Iris pigment epithelial cell (primary cell): ENCODE results near the gene PLS3.
"Not testable (repeated sequence)": the region's sequence is repeated elsewhere in the genome, so short reads cannot be mapped to it uniquely, and the experiment has no call there.

Experiments
- DNase-seq: peaks from one replicate; pipeline ENCODE4 v3.0.0-alpha.2; 2011; ENCODE audit warnings: low read depth

PLS3 gene, protein sequence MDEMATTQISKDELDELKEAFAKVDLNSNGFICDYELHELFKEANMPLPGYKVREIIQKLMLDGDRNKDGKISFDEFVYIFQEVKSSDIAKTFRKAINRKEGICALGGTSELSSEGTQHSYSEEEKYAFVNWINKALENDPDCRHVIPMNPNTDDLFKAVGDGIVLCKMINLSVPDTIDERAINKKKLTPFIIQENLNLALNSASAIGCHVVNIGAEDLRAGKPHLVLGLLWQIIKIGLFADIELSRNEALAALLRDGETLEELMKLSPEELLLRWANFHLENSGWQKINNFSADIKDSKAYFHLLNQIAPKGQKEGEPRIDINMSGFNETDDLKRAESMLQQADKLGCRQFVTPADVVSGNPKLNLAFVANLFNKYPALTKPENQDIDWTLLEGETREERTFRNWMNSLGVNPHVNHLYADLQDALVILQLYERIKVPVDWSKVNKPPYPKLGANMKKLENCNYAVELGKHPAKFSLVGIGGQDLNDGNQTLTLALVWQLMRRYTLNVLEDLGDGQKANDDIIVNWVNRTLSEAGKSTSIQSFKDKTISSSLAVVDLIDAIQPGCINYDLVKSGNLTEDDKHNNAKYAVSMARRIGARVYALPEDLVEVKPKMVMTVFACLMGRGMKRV

GRCh38 chrX:115560978-115561604 is at the start of gene PLS3:
TSS of gene PLS3 (plus strand) at chrX:115561174. CDS start at chrX:115610251, 49,077 bp downstream.
- DNase-seq, result peak; percentile 88

DNA sequence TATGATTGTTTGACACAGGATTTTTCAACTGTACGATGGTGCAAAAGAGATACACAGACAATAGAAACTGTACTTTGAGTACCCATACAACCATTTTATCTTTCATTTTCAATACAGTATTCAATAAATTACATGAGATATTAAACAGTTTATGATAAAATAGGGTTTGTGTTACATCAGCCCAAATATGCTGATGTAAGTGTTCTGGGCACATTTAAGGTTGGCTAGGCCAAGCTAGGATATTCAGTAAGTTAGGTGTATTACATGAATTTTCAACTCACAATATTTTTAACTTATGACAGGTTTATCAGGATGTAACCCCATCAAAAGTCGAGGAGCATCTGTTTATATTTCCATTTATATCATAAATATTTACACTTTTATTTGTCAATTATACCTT is 42.9 kb upstream of the PLS3 start:
- no peak for DNase-seq

- DNase-seq, result peak; percentile 23
These were observed 39.2 kb upstream of the PLS3 start for GRCh38 chrX:115521741-115522140.

GRCh38 chrX:115522952-115523351 is 38.0 kb upstream of the PLS3 start:
- DNase-seq, result no peak

DNA sequence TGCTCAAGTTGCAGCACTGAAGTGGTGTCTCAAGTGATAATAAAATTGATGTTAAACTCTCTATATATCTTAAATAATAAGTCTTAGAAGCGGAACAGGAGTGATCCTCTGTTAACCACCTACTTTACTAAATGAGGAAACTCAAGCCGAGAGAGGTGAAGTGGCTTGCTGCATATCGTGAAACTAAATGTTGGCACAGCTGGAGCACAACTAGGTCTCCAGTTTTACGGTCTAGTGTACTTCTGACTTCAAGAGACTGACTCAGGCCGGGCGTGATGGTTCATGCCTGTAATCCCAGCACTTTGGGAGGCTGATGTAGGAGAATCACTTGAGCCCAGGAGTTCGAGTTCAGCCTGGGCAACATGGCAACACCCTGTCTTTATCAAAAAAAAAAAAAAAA is 35.5 kb upstream of the PLS3 start:
- no peak for DNase-seq

GRCh38 chrX:115531818-115532403 is 29.1 kb upstream of the PLS3 start:
- peak; percentile 67 for DNase-seq

- peak; percentile 72 for DNase-seq
These were observed 27.5 kb upstream of the PLS3 start for GRCh38 chrX:115533485-115533884.

DNA sequence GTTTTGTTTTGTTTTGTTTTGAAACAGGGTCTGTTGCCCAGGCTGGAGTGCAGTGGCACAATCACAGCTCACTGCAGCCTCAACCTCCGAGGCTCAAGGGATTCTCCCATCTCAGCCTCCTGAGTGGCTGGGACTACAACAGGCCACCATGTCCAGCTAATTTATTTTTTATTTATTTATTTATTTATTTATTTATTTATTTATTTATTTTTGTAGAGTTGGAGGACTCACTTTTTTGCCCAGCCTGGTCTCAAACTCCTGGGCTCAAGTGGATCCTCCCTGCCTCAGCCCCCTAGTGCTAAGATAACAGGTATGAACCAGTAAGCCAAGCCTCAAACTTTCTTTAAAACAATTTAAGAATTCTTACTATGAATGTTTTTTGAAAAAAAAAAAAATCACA is 26.6 kb upstream of the PLS3 start:
- DNase-seq, result no peak

DNA sequence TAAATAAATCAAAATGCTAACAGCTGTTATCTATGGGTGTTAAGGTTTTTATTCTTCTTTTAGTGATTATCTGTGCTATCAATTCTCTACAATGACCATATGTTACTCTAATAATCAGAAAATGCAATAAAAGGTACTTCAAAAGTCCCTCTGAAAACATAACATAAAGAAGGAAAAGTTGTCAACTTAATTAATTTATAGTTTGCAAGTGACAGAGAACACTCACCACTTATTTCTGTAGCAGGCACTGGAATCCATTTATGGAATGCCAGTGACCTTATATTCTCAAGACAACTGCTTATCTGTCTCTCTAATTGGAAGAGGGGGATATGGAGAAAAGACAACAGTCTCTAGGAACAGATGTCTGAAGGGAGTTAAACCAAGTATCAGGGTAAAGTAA is 25.6 kb upstream of the PLS3 start:
- DNase-seq, result no peak

- DNase-seq, result peak; percentile 21
These were observed 25.1 kb upstream of the PLS3 start for GRCh38 chrX:115535844-115536243.

GRCh38 chrX:115539841-115540240 is 21.1 kb upstream of the PLS3 start:
- DNase-seq, result peak; percentile 40

DNA sequence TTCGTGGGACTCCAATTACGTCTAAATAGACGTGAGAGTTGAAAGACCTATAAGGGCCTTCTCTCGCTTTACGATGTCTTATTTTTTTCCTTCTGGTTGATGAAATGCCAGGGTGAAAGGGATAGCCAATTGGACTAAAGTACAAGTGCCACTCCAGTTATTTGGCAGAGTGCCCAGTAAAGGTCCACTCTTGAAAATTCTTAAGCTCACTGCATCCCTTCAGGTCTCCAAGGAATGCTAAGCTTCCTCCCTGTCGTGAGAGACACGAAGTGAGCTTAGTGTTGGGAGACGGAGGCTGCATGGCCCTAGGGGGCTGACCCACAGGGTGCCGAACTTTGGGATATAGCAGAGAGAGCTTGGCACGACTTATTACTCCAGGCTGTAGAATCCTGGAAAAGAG is 19.9 kb upstream of the PLS3 start:
- not testable (repeated sequence) for DNase-seq

GRCh38 chrX:115547448-115547847 is 13.5 kb upstream of the PLS3 start:
- DNase-seq, result no peak

- DNase-seq, result no peak
These were observed 12.0 kb upstream of the PLS3 start for GRCh38 chrX:115549008-115549407.

- DNase-seq, result no peak
These were observed 7.8 kb upstream of the PLS3 start for GRCh38 chrX:115553171-115553570.

- no peak for DNase-seq
These were observed 1.3 kb upstream of the PLS3 start for GRCh38 chrX:115559672-115560071.

GRCh38 chrX:115560211-115560977 is 580 bp upstream of the PLS3 start:
- peak; percentile 64 for DNase-seq

DNA sequence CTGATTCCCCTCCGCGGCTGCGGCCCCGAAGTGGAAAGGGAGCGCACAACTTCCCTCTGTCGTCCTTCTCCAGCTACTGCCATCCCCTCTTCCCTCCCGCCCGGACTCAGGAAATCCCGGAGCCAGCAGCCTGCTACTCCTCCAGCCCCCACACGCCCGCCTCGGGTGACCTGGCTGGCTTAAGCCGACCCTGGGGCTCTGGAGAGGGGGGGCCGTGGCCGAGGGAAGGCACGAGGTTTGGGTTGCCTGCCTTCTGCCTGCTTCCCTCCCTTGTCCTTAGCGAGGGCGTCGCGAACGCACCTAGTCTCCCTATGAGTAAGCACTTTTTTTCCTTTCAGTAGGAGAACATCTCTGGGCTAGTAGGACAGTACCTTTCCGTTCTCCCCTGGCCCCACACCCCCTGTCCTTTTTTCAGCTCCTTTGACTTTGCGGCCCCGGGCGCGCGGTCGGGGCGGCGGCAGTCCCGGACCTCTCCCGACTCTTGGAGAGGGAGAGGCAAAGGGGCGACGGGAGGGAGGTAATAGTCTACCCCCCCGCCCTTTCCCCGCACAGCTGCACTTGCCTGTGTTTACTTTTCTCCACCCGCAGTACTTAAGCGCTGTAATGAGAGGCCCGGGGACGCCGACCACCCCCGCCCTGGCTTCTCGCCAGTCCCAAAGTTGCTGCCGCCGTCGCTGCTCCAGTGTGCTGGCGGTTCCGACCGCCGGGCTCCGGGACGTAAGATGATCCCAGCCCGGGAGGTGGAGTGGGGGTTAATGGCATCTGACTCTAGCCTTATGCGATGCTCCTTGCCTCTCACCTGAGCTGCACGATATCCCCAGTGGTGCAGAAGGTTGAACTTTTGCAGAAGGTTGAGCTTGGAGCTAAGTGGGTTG is 868 bp downstream of the PLS3 start:
- DNase-seq, result peak; percentile 42

DNA sequence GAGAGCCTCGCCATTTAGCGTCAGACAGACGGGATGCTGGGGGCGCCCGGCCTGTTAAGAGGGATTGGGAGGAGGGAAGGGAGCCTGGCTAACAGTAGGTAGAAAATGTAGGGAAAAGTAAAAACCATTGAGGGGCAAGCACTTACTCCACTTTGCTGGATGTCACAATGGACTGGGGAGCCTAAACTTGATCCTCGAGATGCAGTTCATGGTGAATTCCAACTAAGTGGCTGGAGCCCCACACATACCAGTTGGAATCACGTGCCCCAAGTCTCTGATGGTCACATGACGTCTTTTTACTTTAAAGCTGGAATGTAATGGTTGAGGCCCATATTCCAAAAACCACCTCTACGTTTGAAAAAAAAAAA is 1.5 kb downstream of the PLS3 start:
- DNase-seq, result peak; percentile 54

- DNase-seq, result no peak
These were observed 2.7 kb downstream of the PLS3 start for GRCh38 chrX:115563633-115564162.

- DNase-seq, result no peak
These were observed 3.3 kb downstream of the PLS3 start for GRCh38 chrX:115564243-115564642.
